CD4-positive, alpha-beta T cell treated with Interleukin-4 for 1 hour (primary cell): ENCODE data around the gene UBE2F.
"Not testable (repeated sequence)": the region's sequence is repeated elsewhere in the genome, so short reads cannot be mapped to it uniquely, and the experiment has no call there.

Source experiments
- DNase-seq, 2 donors: peaks; one replicate each; pipeline ENCODE4 v3.0.0-alpha.2; 2020 to 2022

UBE2F gene

DNA sequence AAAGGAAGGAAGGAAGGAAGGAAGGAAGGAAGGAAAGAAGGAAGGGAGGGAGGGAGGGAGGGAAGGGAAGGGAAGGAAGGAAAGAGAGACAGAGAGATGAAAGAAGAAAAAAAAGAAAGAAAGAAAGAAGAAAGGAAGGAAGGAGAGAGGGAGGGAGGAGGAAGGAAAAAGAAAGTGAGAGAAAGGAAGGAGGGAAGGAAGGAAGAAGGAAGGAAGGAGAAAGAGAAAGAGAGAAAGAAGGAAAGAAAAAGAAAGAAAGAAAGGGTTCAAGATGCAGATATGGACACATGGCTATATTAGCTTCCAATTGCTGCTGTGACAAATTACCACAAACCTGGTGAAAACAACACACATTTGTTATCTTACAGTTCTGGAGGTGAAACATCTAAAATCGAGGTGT is 20.4 kb upstream of the UBE2F start:
- DNase-seq: no peak

DNA sequence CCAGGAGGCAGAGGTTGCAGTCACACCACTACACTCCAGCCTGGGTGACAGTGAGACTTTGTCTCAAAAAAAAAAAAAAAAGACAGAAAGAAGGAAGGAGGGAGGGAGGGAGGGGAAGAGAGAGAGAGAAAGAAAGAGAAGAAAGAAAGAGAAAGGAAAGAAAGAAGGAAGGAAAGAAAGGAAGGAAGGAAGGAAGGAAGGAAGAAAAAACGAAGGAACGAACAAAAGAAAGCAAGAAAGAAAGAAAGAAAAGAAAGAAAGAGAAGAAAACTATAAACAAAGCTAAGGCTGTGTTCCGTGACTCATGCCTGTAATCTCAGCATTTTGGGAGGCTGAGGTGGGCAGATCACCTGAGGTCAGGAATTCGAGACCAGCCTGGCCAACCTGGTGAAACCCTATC is 15.5 kb upstream of the UBE2F start:
- DNase-seq: not testable (repeated sequence)

DNA sequence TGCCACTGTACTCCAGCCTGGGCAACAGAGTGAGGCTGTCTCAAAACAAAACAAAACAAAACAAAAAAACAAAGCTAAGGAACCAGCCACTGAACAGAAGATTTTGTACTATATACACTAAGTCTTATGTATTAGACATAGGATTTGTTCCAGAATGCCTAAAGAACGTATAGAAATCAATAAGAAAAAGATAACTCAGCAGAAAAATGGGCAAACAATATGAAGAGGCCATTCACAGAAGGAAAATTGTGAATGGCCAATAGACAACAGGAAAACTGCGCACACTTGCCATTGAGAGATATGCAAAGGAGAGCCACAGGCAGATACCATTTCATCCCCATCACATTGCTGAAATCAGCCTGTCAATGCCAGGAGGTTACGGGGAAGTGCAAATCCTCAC is 14.9 kb upstream of the UBE2F start:
- DNase-seq: no peak

DNA sequence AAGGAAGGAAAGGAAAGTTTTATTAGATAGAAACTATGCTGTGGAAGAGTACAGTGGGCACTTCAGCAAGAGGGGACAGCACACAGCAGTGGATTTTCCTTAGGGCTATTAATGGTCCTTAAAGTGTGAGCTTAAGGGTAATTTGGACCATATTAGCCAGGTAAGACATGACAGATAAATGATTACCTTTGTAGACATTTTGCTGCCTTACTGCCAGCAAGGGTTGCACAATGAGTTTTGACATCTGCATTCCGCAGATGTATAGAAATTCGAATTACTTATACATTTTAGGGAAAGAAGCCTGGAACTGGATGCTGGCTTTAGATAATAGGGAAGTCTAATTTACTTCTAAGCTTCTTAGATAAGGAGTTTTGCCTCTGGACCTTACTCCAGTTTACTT is 14.0 kb upstream of the UBE2F start:
- DNase-seq: no peak

DNA sequence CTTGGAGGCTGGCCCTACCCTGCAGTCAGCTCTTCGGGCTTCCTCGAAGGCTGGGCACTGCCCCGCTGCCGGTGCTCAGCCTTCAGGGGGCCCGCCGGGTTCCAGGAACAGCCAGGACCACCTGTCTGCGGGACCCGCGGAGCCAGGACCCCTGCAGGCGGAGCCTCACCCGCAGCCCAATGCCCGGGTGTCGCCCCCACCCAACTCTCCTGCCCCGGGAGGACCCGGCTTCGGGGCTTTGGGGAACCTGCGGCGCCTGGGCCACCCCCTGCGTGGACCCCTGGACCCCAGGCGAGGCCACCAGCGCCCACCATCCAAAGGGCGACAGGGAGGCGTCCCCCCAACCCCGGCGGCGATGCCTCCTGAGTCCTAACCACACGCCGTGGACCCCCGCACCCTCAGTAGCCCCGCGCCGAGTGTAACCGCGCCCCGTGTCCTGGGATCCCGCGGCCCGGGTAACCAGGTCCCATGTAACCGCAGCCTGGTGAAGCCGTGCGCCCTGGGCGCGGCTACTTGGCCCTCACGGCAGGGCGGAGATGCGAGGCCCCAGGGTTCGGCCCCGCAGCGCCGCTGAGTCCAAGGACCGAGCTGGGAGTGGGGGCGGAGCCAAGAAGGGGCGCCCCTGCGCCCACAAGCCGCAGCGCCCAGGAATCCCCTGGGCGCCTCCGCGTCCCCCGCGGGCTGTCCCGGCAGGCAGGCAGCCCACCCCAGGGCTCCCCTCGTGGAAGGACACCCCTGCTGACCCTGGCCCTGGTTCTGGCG is 11.0 kb upstream of the UBE2F start:
- DNase-seq: no peak

DNA sequence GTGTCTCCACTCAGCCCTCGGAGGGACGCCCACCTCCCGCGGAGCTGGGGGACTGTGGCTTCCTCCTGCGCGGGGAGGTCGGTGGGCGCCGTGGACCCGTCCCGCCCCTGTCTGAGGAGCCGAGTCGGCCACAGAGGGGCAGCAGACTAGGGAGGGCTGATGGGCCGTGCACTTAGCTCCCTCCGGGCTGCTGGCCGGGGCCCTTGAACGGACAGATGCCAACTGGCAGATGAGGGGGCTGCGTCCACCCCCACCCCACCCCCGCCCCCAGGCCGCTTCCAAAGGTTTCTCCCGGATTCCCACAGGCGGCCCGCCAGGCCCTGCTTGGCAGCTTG is 10.4 kb upstream of the UBE2F start:
- no peak for DNase-seq

DNA sequence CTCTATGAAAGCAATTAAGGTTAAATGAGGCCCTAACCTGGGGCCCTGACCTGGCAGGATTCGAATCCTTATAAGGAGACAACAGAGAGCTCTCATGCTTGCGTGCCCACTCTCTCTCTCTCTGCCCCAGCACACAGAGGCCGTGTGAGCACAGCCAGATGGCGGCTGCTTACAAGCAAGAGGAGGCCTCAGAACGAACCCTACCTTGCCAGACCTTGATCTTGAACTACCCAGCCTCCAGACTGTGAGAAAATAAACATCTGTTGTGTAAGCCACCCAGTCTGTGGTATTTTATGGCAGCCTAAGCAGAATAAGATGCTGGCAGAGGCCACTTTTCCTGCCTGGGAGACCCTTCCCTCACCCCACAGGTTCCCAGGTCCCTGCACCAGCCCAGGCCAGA is 5.2 kb upstream of the UBE2F start:
- DNase-seq: no peak

DNA sequence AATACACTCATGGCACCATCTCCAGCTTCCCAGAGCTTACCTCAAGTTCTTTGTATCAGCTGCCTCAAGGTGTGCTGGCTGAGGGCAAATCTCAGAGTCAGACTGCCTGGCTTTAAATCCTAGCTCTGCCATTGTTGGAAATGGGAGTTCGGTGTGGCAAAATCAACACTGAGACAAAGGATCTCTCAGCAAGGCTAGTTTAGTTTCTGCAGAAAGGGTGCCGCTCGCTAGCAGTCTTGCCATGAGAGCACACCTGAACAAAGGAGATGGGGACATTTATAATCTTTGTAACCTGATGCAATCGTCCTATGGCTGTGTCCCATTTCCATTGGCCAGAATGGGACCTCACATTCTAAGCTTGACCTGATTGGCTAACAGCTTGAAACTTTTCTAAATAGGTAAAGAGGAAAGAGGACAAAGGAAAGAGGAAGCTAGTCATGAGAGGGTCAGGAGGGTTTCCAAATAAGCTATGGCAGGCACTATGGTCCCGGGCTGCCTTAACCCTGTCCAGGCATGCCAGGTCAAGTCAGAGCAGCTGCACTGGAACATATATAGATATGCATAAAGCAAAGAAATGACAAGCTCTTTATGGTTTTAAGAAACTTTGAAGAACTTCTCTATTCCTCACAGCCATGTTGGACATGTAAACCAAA is 4.3 kb upstream of the UBE2F start:
- no peak for DNase-seq

DNA sequence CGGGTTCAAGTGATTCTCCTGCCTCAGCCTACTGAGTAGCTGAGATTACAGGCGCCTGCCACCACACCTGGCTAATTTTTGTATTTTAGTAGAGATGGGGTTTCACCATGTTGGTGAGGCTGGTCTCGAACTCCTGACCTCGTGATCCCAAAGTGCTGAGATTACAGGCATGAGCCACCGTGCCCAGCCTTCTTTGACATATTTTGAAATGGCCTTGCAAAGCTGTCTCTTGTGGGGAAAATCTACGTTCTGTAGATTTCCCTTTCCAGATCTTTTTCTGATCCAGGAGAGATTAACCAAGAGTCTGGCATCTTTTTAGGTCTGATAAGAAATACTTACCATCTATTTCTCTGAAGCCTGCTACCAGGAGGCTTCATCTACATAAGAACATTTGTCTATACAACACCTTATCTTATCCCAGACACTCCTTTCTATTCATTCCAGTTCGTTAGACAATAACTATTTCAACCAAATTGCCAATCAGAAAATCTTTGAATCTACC is 3.3 kb upstream of the UBE2F start:
- not testable (repeated sequence) for DNase-seq

DNA sequence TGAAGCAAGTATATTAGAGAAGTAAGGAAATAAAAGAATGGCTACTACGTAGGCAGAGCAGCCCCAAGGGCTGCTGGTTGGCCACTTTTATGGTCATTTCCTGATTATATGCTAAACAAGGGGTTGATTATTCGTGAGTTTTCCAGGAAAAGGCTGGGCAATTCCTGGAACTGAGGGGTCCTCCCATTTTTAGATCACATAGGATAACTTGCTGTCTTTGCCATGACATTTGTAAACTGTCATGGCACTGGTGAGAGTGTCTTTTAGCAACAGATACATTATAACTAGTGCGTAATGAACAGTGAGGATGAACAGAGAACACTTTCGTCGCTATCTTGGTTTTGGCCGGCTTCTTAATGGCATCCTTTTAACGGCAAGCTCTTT is 2.6 kb upstream of the UBE2F start:
- DNase-seq: no peak

DNA sequence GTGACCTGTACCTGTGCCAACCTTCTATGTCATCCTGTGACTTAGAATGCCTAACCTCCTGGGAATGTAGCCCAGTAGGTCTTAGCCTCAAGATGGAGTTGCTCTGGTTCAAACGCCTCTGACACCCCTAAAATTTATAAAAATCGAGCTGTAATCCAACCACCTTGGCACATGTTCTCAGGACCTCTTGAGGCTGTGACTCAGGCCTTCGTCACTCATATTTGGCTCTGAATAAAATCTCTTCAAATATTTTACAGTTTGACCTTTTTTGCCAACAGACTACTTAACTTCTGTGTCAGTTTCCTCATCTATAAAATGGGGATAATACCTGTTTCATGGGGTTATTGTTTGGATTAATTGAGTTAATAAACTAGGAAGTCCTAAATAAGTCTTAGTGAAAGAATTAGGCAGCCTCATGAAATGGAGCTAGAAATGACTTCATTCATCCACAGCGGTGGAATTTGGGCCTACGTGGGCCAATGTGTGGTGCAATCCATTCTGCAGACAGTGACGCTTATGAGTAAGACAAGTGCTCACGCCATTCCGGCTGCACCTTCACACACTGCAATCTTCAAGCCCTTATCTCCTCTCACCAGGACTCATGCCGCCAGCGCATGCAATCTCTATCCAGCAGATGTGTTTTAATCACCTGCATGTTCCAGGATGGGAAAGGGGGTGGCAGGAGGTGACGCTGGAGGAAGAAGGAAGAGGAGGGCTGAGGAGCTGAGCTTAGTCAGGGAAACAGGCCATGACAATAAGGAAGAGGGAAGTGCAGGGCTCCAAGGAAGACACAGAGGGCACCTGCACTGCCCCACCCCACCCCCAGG is 2.0 kb upstream of the UBE2F start:
- no peak for DNase-seq

DNA sequence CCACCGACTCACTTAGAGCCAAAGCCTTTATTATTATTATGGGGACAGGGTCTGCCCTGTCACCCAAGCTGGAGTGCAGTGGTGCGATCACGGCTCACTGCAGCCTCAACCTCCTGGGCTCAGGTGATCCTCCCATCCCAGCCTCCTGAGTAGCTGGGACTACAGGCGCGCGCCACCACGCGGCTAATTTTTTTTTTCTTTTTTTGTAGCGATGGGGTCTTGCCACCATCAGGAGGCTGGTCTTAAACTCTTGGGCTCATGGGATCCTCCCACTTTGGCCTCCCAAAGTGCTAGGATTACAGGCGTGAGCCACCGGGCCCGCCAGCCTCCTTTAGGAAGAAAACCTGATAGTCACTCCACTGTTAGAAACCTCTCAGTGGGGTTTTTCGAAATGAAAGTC is 970 bp upstream of the UBE2F start:
- DNase-seq: not testable (repeated sequence)

DNA sequence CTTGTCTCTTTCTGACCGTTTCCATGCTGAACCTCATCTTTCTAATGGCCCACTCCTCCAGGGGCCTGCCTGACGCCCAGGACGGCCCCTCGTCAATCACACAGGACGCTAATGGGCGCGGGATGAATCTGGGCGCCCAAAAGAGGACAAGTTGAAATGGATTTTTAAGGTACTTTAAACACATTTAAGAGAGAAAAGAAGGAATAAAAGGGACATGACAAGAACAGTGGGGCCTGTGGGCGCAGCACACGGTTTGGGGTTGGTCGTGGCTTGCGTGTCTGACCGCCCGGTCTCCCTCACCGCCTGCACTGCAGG is 607 bp upstream of the UBE2F start:
- DNase-seq: no peak

DNA sequence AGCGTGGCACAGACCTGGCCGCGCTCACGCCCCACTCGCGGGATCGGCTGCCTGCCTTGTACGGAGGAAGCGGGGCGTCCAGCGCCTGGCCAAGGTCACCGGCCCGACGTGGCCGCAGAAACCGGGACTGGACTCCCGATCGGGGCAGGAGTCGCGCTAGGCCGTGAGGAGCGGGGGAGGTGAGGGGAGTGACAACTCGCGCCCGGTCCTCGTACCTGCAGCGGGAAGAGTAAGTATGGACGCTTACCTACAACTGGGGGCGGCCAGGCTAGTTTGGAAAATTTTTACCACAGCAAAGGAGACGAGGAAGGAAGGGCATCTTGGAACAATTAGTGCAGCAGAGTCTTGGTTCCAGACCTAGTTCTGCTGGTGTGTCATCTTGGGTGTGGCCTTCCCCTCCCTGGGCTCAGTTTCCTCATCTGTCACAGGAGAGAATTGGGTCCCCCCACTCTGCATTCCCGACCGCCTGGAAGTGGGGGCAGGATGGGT is 693 bp downstream of the UBE2F start:
- no peak for DNase-seq

DNA sequence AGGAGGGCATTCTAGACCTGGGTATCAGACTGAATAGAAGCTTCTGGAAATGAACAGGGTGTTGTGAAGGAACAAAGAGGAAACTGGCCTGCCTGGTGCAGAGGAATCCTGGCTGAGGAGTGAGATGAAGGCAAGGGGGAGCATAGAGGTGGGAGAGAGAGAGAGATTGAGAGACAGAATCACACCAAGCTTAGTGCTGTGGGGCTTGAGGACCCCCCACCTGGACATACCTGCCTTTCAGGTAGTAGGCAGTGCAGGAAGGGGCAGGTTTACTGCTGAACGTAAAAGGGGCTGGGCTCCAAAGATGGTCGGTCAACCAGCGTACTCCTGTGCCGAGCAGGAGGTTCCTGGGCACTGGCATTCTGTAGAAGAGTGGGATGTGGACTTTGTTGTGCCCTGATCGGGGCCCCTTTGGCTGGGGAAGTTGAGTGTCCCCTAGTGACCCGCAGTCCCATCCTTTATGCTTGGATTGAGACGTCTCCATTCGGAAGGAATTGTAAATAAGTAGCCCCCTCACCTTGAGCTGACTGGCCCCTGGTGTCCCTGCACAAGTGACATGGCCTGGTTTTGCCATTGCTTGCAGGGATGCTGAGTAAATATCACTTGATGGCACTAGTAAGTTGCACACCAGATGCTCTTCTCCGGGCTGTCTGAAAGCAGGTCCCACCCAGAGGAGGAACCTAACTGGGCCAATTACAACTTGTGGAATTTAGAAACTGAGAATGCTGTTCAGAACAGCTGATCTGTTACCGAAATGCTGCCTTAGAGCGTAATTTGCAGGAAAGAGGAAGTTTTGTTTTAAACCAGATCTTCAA is 1.4 kb downstream of the UBE2F start:
- DNase-seq: peak; percentile 70 to 74

DNA sequence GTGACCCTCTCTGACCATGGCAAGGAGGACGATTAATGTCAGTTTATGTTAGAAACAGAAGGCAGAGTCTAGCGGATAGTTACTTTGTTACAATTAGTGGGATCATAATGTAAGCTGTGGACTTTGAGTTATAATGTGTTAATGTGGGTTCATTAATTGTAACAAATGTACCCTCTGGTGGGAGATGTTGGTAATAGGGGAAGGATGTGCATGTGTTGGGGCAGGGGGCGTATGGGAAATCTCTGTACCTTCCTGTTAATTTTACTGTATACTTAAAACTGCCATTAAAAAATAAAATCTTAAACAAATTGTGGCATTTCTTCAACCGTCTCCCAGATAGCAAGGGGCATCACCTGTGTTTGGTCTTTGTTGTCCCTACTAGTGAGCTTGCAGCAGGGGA is 4.8 kb downstream of the UBE2F start:
- no peak for DNase-seq

DNA sequence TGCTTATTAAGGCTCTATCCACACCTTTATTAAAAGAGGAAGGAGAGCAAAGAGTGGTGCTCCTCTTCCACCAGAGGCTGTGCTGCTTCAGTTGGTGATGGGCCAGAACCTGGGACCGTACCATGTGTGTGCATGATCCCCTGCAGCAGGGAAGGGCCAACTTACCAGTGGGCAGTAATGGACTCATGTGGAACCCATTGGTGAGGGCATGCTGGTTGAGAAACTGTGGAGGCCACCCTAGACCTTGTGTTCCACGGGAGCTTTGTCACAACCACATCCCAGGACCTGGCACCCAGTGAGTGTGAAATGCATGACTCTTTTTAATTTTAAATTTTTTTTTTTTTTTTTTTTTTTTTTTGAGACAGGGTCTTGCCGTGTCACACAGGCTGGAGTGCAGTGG is 5.4 kb downstream of the UBE2F start:
- DNase-seq: no peak

DNA sequence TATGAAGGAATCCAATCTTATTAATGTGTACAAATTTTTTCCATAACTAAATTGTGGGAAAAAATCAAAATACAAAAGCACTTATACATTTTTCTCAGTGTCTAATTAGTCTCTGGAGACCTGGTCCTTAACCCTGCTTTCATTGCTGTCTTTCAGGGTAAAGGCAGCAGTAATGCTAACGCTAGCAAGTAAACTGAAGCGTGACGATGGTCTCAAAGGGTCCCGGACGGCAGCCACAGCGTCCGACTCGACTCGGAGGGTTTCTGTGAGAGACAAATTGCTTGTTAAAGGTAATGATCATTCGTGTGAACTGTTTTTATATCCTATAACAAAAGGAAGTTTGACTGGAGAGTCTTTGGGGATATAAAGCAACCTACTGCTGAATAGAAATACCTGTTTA is 6.1 kb downstream of the UBE2F start:
- no peak for DNase-seq

DNA sequence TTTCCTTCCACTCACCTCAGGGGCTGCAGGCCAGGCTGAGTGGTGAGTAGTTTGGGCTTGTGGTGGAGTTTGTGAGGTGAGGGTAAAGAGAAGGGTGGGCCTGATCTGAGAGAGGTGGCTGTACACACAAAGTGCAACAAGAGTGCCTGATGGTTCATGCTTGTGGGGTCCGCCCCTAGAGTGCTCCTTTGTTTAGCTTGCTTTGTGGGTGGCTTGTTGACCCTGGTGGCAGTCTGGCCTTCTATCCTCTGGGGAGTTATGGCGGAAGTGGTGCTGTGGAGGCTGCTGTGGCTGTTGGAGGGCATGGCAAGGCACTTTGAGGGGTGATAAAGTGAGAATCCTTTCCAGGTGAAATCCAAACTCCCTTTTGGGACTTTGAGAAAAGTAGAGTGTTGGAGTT is 10.6 kb downstream of the UBE2F start:
- DNase-seq: no peak

DNA sequence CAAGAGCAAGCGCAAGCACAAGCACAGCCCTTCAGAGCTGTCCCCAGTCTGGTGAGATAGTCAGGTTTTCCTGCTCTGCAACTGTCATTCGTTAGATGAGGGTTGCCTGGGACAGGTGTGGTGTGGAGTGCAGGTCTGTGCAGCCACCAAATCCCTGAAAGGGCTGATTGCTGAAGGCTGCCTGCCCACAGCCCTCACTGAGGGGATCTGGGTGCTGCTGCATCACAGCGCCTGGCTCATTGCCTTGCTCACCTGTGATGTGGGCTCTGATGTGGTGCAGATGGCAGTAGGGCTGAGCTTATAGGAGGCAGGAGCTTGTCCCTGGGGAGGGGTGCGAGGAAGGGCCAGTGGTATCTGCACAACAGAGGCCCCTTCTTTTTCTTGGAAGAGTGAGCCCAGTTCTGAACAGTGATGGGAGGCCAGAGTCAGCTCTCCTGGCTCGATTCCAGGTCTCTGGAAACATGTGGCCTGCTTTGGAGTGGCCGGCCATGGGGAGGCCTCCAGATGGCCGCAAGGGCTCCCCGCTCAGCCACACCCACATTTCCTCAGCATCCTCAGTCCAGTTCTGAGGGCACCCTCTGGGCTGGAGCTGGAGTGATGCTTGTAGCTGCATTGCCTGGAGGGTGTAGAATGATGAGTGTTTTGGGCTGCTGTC is 11.4 kb downstream of the UBE2F start:
- DNase-seq: no peak

DNA sequence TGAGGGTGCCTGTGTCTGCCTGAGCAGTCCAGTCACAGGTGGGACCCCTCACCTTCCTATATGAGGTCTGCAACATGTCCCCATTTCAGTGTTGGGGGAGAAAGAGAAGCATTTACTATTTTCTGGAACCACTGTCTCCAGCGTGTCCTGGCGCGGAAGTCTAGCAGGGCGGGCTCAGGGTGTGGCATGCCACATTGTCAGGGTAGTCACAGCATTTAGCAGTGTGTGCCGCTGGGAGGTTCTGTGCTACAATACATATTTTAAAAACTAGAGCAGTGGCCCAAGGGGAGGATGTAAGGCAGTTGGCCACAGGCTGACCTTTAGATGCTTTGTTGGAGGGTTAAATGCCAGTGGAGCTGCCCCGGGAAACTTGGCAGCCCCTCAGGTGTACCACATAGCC is 12.5 kb downstream of the UBE2F start:
- no peak for DNase-seq

DNA sequence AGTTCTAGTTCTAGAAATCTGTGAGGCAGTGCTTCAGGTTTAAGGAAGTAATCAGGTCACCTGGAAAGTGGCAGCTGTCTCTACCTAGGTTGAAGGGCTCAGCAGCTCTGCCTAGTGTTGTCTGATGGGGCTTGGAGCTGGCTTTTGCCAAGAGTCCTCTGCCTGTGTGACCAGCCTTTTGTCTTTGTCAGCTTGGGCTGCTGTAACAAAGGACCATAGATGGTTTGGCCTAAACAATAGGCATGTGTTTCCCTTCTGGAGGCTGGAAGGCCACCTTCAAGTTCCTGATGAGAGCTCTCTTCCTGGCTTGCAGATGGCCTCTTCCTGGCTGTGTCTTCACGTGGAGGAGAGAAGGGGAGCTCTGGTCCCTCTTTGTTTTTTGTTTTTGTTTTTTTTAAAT is 13.3 kb downstream of the UBE2F start:
- no peak for DNase-seq

DNA sequence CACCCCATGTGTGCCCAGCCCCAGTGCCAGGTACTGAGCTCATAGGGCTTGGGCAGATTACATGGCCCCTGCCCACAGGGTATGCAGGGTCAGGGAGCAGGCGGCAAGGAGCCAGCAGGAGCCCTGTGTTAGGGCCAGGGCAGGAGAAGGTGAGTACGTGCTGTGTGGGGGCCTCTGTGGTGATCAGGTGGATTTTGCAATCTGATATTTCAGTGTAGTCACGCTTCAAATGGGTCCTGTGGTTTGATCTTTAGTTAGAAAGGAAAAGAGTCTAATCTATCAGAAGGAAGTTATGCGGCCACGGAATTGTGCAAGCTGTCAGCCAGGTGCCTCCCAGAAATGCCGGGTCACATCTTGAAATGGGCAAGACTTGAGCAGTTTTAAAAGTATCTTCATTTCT is 13.9 kb downstream of the UBE2F start:
- no peak for DNase-seq
